CD8-positive, alpha-beta memory T cell (primary cell): ENCODE results near the gene CCDC88C. TPM values are rescaled to one million over a fixed set of nuclear protein-coding genes. Genes with fewer than 3 reads are reported as not detected.

Experiments
- CTCF ChIA-PET: fragments of 350-600 bp; sonication (Branson Sonifier 250); formaldehyde crosslinking; loops from one replicate; lab custom pipeline; 2021; ENCODE audit warnings: antibody characterized with exemption; lab: Charles Lee
- POLR2A ChIA-PET: fragments of 350-600 bp; sonication (Branson Sonifier 250); formaldehyde crosslinking; loops from one replicate; lab custom pipeline; 2021; ENCODE audit warnings: antibody characterized with exemption; lab: Charles Lee
- DNase-seq, 5 donors: peaks; one replicate each; pipeline versions ENCODE4 v3.0.0 to v3.0.0-alpha.2; 2020 to 2022; ENCODE audit warnings: mixed read lengths in 1 of 5
- H3K27ac ChIP-seq: one replicate; pipeline ENCODE4 v1.7.0; 2013; ENCODE audit warnings: low read depth, mild to moderate bottlenecking, low read length, moderate library complexity
- H3K27me3 ChIP-seq: 2 replicates; pipeline ENCODE4 v1.7.0; 2013; ENCODE audit warnings: low read length, mild to moderate bottlenecking; ENCODE audit not compliant: insufficient read depth, poor library complexity, severe bottlenecking
- H3K36me3 ChIP-seq: 2 replicates; pipeline ENCODE4 v1.7.0; 2013; ENCODE audit warnings: mild to moderate bottlenecking, low read length, moderate library complexity; ENCODE audit not compliant: insufficient read depth
- H3K4me1 ChIP-seq: 2 replicates; pipeline ENCODE4 v1.7.0; 2013; ENCODE audit warnings: mild to moderate bottlenecking, low read length, moderate library complexity; ENCODE audit not compliant: insufficient read depth
- H3K4me3 ChIP-seq: 2 replicates; pipeline ENCODE4 v1.7.0; 2013; ENCODE audit warnings: mild to moderate bottlenecking, low read length
- H3K9me3 ChIP-seq: 2 replicates; pipeline ENCODE4 v1.7.0; 2013; ENCODE audit warnings: mild to moderate bottlenecking, low read length
- H3K27ac Mint-ChIP-seq, 8 donors: one replicate each; pipeline ENCODE4 v1.8.0; 2020 to 2021; ENCODE audit warnings: mixed read lengths in 8 of 8, mild to moderate bottlenecking in 6 of 8, inconsistent platforms in 3 of 8, moderate library complexity in 3 of 8
- H3K27me3 Mint-ChIP-seq, 2 donors: one replicate each; pipeline ENCODE4 v1.8.0; 2020 to 2021; ENCODE audit warnings: mixed read lengths in 2 of 2, mild to moderate bottlenecking in 1 of 2, moderate library complexity in 1 of 2
- H3K36me3 Mint-ChIP-seq, 3 donors: one replicate each; pipeline ENCODE4 v1.8.0; 2020 to 2021; ENCODE audit warnings: mixed read lengths in 3 of 3, inconsistent platforms in 1 of 3, mild to moderate bottlenecking in 1 of 3
- H3K4me1 Mint-ChIP-seq, 3 donors: one replicate each; pipeline ENCODE4 v1.8.0; 2020 to 2021; ENCODE audit warnings: mixed read lengths in 3 of 3, inconsistent platforms in 1 of 3, mild to moderate bottlenecking in 1 of 3
- H3K4me3 Mint-ChIP-seq, 7 donors: one replicate each; pipeline ENCODE4 v1.8.0; 2020 to 2021; ENCODE audit warnings: mixed read lengths in 7 of 7, mild to moderate bottlenecking in 6 of 7, moderate library complexity in 4 of 7, inconsistent platforms in 2 of 7
- H3K9me3 Mint-ChIP-seq, 5 donors: one replicate each; pipeline ENCODE4 v1.8.0; 2020 to 2022; ENCODE audit warnings: mixed read lengths in 5 of 5, mild to moderate bottlenecking in 3 of 5, moderate library complexity in 2 of 5, inconsistent platforms in 1 of 5
- polyA plus RNA-seq: library from polyadenylated mRNA; unstranded; fragments of 300-500 nt; fragmentation: Illumina TruSeq; gene quantifications from one replicate; pipeline ENCODE4 v1.2.3, GENCODE V29; 2021
- total RNA-seq, 2 experiments: library from RNA; stranded (reverse); gene quantifications; one replicate each; pipeline ENCODE4 v1.2.3, GENCODE V29; 2021

The CCDC88C gene
- total and polyA plus RNA-seq, 3 experiments from 2014 or later, result 42.3 to 74.1 (median 71.7) TPM

DNA sequence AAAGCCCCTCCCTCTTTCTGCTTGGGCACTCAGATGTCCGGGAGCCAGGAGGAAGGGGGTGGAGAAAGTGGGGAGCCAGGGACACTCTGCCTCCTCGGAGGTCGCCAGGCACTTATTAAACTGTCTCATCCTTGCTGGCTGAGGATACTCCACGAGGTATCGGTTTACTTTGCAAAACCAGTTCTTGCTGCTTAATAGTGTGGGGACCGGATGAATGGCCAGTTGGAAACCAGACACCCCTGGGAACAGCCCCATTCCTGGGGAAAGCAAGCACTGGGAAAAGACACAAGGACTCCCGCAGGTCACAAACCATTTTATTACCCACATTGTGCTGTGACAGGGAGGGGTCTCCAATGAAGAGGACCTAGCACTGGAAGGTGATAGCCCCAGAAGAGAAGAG lies 34.2 kb downstream of the CCDC88C start:
- peaks cover 14% of the 10 kb centered on the region for H3K36me3 ChIP-seq
- peak overlapping the region; percentile 62 to 98 (median 90) for H3K27ac Mint-ChIP-seq
- POLR2A ChIA-PET, result no interaction called here

DNA sequence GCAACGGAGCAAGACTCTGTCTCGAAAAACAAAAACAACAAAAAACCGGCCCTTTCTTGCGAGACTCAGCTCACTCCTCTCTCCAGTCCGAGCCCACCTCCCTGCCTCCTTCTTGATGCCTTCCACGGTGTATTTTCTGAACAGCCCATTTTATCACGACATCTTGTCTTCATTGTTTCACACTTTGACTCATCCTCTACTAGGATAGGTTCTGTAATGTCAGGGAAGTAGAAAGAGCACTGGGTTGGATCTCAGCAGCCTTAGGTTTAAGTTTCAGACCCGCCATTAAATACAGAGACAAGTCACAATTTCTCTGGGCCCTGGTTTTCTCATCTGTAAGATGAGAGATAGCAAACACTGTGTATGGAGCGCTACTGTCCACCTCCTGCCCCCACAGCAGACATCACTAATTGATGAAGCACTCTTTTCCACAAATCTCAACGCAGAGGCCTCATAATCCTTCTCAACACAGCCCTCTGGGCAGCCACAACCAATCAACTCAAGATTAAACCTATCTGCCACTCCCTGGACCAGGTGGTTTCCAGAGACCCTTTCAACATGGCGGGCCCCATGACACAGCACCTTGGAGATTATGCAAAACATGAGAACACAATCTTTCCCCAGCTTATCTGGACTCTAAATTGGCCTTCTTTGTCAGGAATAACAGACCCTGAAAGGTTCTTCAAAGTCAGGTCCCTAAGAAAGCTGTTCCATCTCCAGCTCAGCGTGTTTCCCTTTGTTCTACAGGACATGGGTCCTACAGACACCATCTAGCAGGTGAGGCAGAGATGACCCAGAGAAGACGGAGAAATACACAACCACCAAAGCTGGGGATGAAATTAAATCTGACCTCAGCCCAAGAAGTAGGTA lies 35.6 kb downstream of the CCDC88C start:
- Mint-ChIP-seq H3K9me3 (no peaks in the 10 kb centered on the region), H3K36me3 (peaks cover 0 to 73% (median 7%) of the 10 kb centered on the region in 3 donors), H3K4me3 (peak overlapping the region; percentile 13 to 59 (median 16)), H3K27ac (peak overlapping the region; percentile 62 to 98 (median 91)), H3K27me3 (no peaks in the 10 kb centered on the region), H3K4me1 (peaks cover 97 to 100% (median 97%) of the 10 kb centered on the region in 3 donors)
- H3K9me3 ChIP-seq, result no peaks in the 10 kb centered on the region
- POLR2A ChIA-PET, result interaction anchor here (0.6 kb wide), 1 partner anchor 30 kb away, joined by 9 read pairs; no protein-coding TSS in a partner anchor
- H3K27me3 ChIP-seq, result no peaks in the 10 kb centered on the region
- DNase-seq, result no peak
- H3K4me3 ChIP-seq, result no peak overlapping the region
- peaks cover 14% of the 10 kb centered on the region for H3K36me3 ChIP-seq
- H3K4me1 ChIP-seq, result peaks cover 99% of the 10 kb centered on the region
- CTCF ChIA-PET, result no interaction called here
- no peak overlapping the region for H3K27ac ChIP-seq

More for the DNA sequence above, 34.2 kb downstream of the CCDC88C start:
- H3K27me3 Mint-ChIP-seq, result no peaks in the 10 kb centered on the region
- H3K27ac ChIP-seq, result no peak overlapping the region
- H3K4me1 Mint-ChIP-seq, result peaks cover 97 to 100% (median 97%) of the 10 kb centered on the region in 3 donors
- peaks cover 0 to 68% (median 7%) of the 10 kb centered on the region in 3 donors for H3K36me3 Mint-ChIP-seq
- H3K27me3 ChIP-seq, result no peaks in the 10 kb centered on the region
- peak overlapping the region in 2 of 7 donors; percentile 3 to 36 for H3K4me3 Mint-ChIP-seq
- no peaks in the 10 kb centered on the region for H3K9me3 Mint-ChIP-seq
- no peak overlapping the region for H3K4me3 ChIP-seq
- no peaks in the 10 kb centered on the region for H3K9me3 ChIP-seq
- peaks cover 99% of the 10 kb centered on the region for H3K4me1 ChIP-seq
- DNase-seq, result no peak
- CTCF ChIA-PET, result interaction anchor here (0.9 kb wide), 1 partner anchor 15 kb away, joined by 3 read pairs; no protein-coding TSS in a partner anchor

GRCh38 chr14:91380610-91381371 lies 36.8 kb downstream of the CCDC88C start:
- Histone ChIP-seq H3K36me3 (peaks cover 14% of the 10 kb centered on the region), H3K27me3 (no peaks in the 10 kb centered on the region), H3K4me3 (no peak overlapping the region), H3K27ac (no peak overlapping the region), H3K4me1 (peaks cover 98% of the 10 kb centered on the region), H3K9me3 (no peaks in the 10 kb centered on the region)
- Mint-ChIP-seq H3K27ac (peak overlapping the region; percentile 62 to 98 (median 91)), H3K4me3 (peak overlapping the region in 6 of 7 donors; percentile 10 to 63 (median 22)), H3K36me3 (peaks cover 0 to 73% (median 9%) of the 10 kb centered on the region in 3 donors), H3K4me1 (peaks cover 95 to 100% (median 99%) of the 10 kb centered on the region in 3 donors), H3K27me3 (no peaks in the 10 kb centered on the region), H3K9me3 (no peaks in the 10 kb centered on the region)
- DNase-seq, result no peak
- ChIA-PET CTCF (no interaction called here), POLR2A (no interaction called here)

DNA sequence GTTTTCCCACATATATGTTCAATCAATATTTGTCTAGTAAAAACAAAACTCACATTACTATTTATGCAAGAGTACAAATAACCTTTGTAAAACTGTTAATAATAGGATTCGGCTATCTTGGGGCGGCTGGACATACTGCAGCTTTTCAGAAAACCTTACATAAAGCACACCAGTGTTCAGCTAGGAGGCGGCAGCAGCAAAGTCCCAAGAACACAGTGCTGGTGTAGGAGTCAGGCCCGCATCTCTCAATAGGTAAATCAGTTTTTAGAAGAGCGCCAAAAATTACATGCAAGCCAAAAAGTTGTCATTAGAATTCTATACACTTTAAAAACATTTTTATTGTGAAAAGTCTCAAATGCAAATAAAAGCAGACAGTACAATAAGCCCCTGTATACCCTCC lies 37.5 kb downstream of the CCDC88C start:
- H3K9me3 Mint-ChIP-seq, result no peaks in the 10 kb centered on the region
- H3K36me3 ChIP-seq, result peaks cover 14% of the 10 kb centered on the region
- no peak for DNase-seq
- ChIA-PET CTCF (interaction anchor here (3.3 kb wide), 1 partner anchor 25 kb away, joined by 25 read pairs; no protein-coding TSS in a partner anchor), POLR2A (no interaction called here)
- H3K27me3 Mint-ChIP-seq, result no peaks in the 10 kb centered on the region
- H3K36me3 Mint-ChIP-seq, result peaks cover 0 to 75% (median 9%) of the 10 kb centered on the region in 3 donors
- H3K27ac Mint-ChIP-seq, result peak overlapping the region; percentile 37 to 98 (median 87)
- H3K9me3 ChIP-seq, result no peaks in the 10 kb centered on the region
- no peak overlapping the region for H3K27ac ChIP-seq
- H3K4me1 Mint-ChIP-seq, result peaks cover 97 to 100% (median 100%) of the 10 kb centered on the region in 3 donors
- H3K27me3 ChIP-seq, result no peaks in the 10 kb centered on the region
- H3K4me3 ChIP-seq, result no peak overlapping the region
- H3K4me1 ChIP-seq, result peaks cover 98% of the 10 kb centered on the region
- peak overlapping the region in 5 of 7 donors; percentile 12 to 81 (median 30) for H3K4me3 Mint-ChIP-seq

GRCh38 chr14:91379579-91379932 lies 38.1 kb downstream of the CCDC88C start:
- Mint-ChIP-seq H3K27ac (peak overlapping the region; percentile 62 to 98 (median 94)), H3K4me1 (peaks cover 97 to 100% (median 100%) of the 10 kb centered on the region in 3 donors), H3K9me3 (no peaks in the 10 kb centered on the region), H3K27me3 (no peaks in the 10 kb centered on the region), H3K36me3 (peaks cover 0 to 76% (median 9%) of the 10 kb centered on the region in 3 donors), H3K4me3 (peak overlapping the region in 5 of 7 donors; percentile 9 to 81 (median 39))
- ChIA-PET POLR2A (interaction anchor here (0.6 to 2.8 kb wide), 2 partner anchors 8 to 46 kb away, joined by 3 to 15 read pairs; no protein-coding TSS in a partner anchor), CTCF (interaction anchor here (3.2 to 8.2 kb wide), 3 partner anchors 18 to 38 kb away, joined by 21 to 60 read pairs (median 25); partner anchors contain the start of gene CCDC88C)
- Histone ChIP-seq H3K27ac (no peak overlapping the region), H3K4me3 (no peak overlapping the region), H3K27me3 (no peaks in the 10 kb centered on the region), H3K4me1 (peaks cover 98% of the 10 kb centered on the region), H3K36me3 (peaks cover 16% of the 10 kb centered on the region), H3K9me3 (no peaks in the 10 kb centered on the region)
- no peak for DNase-seq

DNA sequence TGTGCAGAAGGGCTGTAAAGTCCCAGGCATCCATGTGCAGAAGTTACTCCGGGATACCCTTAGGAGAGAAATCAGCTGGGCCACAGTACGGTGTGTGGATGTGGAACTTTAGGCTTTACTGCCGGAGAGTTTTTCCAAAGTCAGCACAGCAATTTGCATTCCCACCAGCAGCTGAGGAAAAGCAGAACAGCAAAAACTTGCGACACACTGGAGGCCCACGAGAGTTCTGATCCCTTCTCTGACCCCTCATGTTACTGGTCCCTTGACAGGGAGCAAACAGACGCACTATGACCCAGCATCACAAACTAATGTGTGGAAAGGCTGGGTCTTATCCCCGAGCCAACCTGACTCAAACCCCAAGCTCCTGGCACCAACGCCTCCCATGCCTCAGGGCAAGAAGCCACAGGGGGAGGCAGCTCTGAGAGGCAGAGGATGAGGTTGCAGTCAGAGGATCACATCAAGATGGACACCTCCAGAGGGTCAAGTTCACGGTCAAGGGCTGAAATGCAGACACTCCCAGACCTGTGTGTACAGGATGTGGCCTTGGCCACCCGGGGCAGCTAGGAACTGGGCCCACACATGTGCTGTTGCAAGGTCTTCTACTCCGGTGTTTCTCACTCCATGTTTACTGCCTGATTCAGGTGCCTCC lies 38.6 kb downstream of the CCDC88C start:
- no peak for DNase-seq
- no peaks in the 10 kb centered on the region for H3K9me3 Mint-ChIP-seq
- CTCF ChIA-PET, result interaction anchor here (0.9 to 8.2 kb wide), 5 partner anchors 18 to 56 kb away, joined by 5 to 60 read pairs (median 21); partner anchors contain the start of gene CCDC88C
- H3K27ac ChIP-seq, result no peak overlapping the region
- H3K4me1 Mint-ChIP-seq, result peaks cover 98 to 100% (median 100%) of the 10 kb centered on the region in 3 donors
- H3K27me3 Mint-ChIP-seq, result no peaks in the 10 kb centered on the region
- H3K9me3 ChIP-seq, result no peaks in the 10 kb centered on the region
- H3K36me3 ChIP-seq, result peaks cover 21% of the 10 kb centered on the region
- no peaks in the 10 kb centered on the region for H3K27me3 ChIP-seq
- peak overlapping the region; percentile 78 to 98 (median 93) for H3K27ac Mint-ChIP-seq
- peak overlapping the region in 6 of 7 donors; percentile 7 to 81 (median 50) for H3K4me3 Mint-ChIP-seq
- peaks cover 98% of the 10 kb centered on the region for H3K4me1 ChIP-seq
- POLR2A ChIA-PET, result interaction anchor here (0.6 to 2.8 kb wide), 4 partner anchors 9 to 46 kb away, joined by 3 to 15 read pairs (median 8); no protein-coding TSS in a partner anchor
- no peak overlapping the region for H3K4me3 ChIP-seq
- H3K36me3 Mint-ChIP-seq, result peaks cover 0 to 73% (median 10%) of the 10 kb centered on the region in 3 donors
